RPMI7951 (cell line): Measurements from ENCODE around the gene CPE. TPM values are rescaled to one million over a fixed set of nuclear protein-coding genes. Genes with fewer than 3 reads are reported as not detected.
A peak's percentile ranks its signal among the peaks of the same experiment; 100 is the strongest.
"Not testable (repeated sequence)": the region's sequence is repeated elsewhere in the genome, so short reads cannot be mapped to it uniquely, and the experiment has no call there.

Source experiments
- DNase-seq: peaks from one replicate; pipeline ENCODE4 v3.0.0-alpha.2; 2012; ENCODE audit warnings: low read depth
- total RNA-seq: library from RNA; depleted of rRNA; stranded (reverse); fragments of >200 nt; shearing (Covaris generic); gene quantifications from 2 replicates; pipeline ENCODE4 v1.2.3, GENCODE V29; 2014

CPE gene
- total RNA-seq, 1 experiment from 2014 or later, result under 0.01 TPM

DNA sequence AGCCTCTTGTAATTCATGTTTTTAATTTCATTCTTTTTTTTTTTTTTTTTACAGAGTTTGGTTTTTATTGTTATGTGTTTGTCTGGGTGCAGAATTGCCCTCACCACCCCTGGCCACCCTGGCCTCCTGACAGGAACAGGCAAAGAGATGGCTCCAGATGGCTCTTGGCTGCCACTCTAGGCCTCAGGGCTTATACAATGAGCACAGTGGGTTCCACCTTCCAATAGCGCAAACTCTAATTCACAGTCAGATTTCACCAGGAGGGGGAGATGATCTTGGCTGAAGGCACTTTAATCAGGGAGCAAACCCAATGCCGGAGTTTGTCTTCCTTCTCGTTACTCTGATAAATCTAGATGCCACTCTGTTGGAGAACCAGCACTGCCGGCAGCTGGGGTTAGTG, 24.8 kb downstream of the CPE start:
- DNase-seq, result no peak

DNA sequence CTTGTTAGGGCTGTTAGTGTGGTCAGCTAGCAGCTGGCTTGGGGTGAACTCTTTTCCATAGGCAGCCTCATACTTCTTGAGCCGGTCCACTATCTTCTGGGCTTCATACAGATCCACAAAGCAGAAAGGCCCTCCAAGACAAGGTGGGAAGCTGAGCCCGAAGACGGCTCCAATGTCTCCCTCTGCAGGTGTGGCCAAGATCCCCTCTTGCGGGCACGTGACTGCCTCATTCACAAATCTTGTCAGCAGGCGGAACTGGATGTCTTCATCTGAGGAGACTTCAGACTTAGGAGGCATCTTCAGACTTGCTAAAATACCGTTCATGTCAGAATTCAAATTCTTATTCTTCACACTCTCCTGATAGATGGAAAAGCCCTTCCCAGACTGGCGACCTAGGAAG, 25.3 kb downstream of the CPE start:
- DNase-seq, result no peak

DNA sequence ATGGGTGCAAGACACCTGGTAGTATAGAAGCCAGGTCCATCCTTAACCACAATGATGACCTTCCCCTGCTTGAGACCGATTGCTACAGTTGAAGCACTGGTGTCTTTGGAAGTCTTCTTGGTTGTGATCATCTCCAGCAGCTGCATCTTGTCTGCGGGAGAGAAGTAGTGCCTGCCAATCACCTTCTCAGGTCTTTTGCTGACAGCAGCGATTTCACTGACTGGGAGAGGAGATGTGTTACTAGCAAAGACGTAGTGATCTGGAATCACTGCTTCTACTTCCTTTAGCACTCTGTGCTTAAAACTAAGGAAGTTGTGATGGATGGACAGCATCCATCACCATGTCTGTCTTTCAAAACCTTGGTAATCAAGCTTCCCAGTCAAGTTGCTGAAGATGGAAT, 25.9 kb downstream of the CPE start:
- no peak for DNase-seq

DNA sequence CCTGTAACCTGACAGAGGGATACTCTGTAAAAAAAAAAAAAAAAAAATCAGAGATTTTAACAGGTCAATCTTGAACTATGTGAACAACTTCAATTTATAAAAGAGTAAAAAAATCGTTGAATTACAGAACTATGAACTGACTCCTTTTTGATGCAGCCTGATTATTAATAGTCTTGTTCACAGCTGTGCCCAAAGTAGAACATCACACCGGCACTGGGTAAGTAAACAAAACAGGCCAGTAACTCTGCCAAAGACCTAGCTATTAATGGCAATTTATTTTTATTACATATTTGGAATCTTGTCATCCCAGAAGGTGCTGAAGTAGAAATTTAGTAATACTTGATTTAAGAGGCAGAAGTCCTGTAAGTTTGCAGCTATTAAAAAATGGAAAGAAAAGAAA, 31.4 kb downstream of the CPE start:
- DNase-seq, result no peak

- DNase-seq, result no peak
Measured at GRCh38 chr4:165415910-165416309, 37.1 kb downstream of the CPE start.

- DNase-seq, result no peak
Measured at GRCh38 chr4:165418073-165418472, 39.3 kb downstream of the CPE start.

GRCh38 chr4:165425629-165426028, 46.8 kb downstream of the CPE start:
- DNase-seq, result no peak

DNA sequence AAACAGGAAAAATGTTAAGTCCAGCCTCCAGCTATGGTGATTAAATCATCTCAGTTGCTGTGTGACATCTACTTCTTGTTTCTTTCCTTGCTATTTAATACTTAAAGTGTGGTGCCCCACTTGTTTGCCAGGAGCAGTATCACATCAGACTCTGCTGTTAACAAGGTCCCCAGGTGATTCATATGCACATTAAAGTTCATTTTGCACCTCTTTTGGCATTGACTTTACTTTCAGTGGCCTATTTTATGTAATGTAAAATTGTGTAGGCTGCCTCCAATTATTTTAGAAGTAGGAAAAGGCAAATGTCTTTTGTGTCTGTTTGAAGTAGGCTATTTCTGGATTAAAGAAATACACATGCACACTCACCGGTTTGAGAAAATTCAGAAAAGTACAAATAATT, 47.5 kb downstream of the CPE start:
- no peak for DNase-seq

- DNase-seq, result no peak
Measured at GRCh38 chr4:165426823-165427222, 48.0 kb downstream of the CPE start.

- DNase-seq, result no peak
Measured at GRCh38 chr4:165428957-165429356, 50.1 kb downstream of the CPE start.

DNA sequence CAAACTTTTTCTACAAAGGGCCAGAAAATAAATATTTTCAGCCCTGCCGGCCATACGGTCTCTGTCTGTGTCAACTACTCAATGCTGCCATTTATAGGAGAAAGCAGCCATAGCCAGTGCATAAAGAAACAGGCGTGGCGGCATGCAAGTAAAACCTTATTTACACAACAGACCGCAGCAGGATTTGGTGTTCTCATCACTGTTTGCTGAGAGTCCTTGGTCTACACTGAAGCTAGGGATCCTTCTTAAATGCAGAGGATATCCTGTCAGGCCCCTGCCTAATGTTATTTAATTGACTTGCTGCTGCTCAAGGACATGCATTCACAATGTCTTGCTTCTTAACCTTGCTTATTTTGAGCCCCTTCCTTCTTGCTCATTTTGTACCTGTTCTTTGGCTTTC, 54.7 kb downstream of the CPE start:
- no peak for DNase-seq

DNA sequence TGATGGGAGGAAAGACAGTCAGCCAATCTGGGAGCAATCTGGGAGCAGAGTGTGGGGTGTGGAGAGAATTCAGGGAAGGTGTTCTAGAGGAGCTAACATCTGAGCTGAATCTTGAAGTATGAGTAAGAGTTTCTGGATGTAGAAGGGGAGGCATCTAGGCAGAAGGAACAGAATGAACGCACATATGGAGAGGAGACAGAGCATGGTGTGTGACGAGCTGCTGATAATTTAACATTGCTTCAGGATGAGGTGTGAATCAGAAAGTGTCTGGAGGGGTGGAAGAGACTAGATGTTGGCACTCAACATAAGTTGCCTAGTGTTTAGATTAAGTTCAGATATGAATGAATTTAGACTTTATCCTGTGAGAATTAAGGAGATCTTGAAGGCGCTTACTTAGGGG, 58.9 kb downstream of the CPE start:
- DNase-seq, result no peak

GRCh38 chr4:165439344-165439743, 60.5 kb downstream of the CPE start:
- peak; percentile 2 for DNase-seq

GRCh38 chr4:165439981-165440380, 61.2 kb downstream of the CPE start:
- no peak for DNase-seq

DNA sequence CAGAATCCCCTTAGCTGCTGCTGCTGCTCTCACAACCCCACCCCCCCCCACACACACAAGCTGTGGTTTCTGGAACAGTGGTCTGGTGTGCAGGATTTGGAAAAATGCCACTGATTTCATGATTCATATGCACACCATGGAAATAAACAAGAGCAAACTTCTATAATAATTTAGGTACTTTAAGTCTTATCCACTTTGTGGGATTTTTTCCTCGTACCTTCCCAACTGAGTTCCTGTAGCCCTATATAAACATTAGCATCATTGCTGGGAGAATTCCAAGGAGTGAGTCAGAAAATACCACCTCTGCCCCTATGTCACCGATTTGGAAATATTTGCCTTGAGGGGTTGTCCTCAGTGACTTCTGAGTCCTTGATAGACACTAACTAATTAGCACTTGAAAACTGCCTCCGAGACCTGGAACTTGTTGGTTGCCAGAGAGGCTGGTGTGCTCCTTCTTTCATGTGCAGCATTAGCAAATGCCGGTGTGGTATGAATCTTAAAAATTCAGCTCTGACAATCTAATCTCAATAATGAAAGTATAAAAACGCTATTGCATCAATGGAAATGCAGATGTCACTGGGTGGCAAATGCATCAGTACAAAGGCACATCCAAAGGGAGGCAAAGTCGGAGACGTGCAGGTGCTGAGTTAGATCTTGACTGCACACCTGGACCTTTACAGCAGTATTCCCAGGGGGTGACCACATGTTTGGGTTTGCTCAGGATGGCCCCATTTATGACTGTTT, 61.8 kb downstream of the CPE start:
- DNase-seq, result peak; percentile 77

GRCh38 chr4:165443276-165443675, 64.5 kb downstream of the CPE start:
- DNase-seq, result peak; percentile 8

- DNase-seq, result no peak
Measured at GRCh38 chr4:165448700-165449099, 69.9 kb downstream of the CPE start.

DNA sequence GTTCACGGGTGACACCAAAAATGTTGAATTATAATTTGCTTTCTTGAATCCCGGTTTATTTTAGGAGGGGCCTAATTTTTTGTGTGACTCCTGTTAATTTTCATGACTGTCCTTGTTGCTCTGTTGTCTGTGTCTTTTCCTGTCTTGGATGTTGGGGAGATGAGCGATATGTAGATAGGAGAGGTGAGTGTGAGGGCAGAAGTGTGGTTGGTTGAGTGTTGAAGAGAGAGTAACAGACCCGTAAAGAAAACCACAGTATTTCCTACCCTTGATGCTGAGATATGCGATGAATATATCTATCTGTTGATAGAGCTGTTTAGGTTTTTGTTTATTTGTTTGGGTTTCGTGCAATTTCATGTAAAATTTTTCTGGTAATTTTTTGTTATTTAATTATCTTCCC, 70.5 kb downstream of the CPE start:
- DNase-seq, result no peak

DNA sequence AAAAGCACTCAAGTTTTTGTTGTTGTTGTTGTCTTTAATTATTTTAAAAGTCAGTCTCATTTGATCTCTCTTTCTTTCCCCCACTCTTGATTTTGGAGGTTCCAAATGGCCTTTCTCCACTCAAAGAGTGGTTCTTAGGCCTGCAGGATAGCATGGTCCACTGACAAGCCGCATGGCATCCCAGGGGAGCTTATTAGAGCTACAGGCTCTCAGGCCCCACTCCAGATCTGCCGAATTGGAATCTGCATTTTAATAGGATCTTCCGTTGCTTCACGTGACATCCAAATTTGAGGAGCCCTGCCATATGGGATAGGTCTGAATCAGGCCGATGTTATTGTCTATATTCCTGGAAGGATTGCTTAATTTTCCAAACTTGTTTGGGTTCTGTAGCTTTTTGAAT, 72.1 kb downstream of the CPE start:
- no peak for DNase-seq

DNA sequence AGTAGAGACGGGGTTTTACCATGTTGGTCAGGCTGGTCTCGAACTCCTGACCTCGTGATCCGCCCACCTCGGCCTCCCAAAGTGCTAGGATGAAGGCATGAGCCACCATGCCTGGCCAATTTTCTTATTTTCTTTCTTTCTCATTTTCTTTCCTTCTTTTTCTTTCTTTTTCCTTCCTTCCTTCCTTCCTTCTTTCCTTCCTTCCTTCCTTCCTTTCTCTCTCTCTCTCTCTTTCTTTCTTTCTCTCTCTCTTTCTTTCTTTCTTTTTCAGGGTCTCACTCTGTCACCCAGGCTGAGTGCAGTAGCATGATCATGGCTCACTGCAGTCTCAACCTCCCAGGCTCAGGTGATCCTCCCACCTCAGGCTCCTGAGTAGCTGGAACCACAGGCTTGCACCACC, 74.3 kb downstream of the CPE start:
- DNase-seq, result not testable (repeated sequence)

- DNase-seq, result no peak
Measured at GRCh38 chr4:165454426-165454825, 75.6 kb downstream of the CPE start.

- DNase-seq, result no peak
Measured at GRCh38 chr4:165457793-165458192, 79.0 kb downstream of the CPE start.

- no peak for DNase-seq
Measured at GRCh38 chr4:165458471-165458870, 79.7 kb downstream of the CPE start.

DNA sequence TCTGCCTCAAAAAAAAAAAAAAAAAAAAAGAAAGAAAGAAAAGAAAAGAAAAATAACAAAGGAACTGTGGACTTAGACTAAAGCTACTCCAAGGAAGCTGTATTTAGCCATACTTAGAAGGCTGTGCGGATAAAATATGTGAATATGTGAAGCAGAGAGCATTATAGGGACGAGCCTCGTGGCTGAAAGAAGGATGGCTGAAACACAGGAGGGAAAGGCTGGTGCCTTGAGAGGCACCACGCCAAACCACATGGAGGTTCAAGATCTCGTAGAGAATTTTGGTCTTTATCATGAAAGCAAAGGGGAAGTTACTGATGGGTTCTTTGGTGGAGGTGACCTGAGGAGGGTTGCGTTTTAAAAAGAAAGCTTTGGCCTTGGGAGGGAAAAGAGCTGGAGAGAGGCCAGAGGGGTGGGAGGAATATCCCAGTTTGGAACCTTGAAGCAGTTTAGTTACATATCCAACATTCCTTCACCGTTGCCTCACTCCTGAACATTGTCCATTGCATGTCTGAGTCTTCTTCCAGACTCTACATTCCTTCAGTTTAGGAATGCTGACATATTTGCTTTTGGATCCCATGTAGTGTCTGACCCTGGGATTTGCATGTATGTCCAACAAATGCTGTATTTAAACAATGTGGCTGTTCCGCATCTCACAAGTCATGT, 82.5 kb downstream of the CPE start:
- peak; percentile 3 for DNase-seq
